ENCODE results near the gene NECTIN1. TPM values are rescaled to one million over a fixed set of nuclear protein-coding genes. Genes with fewer than 3 reads are reported as not detected.

NECTIN1 gene
- total RNA-seq, 1 experiment from 2014 or later, result 23.8 TPM

DNA sequence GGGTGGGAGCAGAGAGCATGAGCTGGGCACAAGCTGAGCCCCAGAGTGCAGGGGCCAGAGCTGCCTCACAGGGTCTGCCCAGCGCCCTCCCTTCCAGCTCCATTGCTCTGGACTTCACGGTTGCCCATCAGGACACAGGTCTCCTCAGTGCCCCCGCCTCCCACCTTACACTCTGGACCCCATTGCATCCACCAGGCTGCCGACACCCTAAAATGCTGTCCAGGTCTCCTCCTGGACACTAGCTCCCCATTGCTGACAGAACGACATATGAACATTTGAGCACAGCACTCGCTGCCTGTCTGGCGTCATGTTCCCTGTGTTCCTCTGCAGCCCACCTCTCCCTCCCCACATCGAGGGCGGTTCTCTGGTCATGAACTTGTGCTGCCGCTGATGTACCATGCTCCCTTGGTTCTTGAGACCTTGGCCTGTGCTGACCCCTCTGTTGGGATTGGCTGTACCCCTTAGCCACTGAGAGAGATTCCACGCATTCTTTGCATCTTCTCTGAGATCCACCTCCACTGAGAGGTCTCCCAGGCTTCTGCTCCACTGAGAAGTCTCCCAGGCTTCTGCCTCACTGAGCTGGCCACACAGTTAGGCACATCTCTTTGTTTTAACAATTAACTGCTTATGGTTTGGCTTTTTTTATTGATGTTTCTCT, 34.2 kb upstream of the NECTIN1 start:
- ATAC-seq (no peak), DNase-seq (ENCODE audit: low read depth, low spot score) (no peak)
- Histone ChIP-seq H3K79me2 (ENCODE audit: insufficient read depth, low read length) (no peaks in the 10 kb centered on the region), H3K4me1 (ENCODE audit: control insufficient read depth in 1 of 2, insufficient read depth in 2 of 2, low read length in 2 of 2) (peaks cover 13 to 26% of the 10 kb centered on the region in 2 experiments), H3K9me3 (ENCODE audit: control insufficient read depth in 1 of 2, insufficient read depth in 1 of 2, low read depth in 1 of 2, low read length in 2 of 2) (no peaks in the 10 kb centered on the region), H2AFZ (ENCODE audit: low read depth, low read length, poor library complexity, severe bottlenecking) (no peak overlapping the region), H4K20me1 (ENCODE audit: insufficient read depth) (no peaks in the 10 kb centered on the region), H3K9me2 (ENCODE audit: insufficient read depth) (no peaks in the 10 kb centered on the region), H3K27me3 (ENCODE audit: insufficient read depth, low read length) (0 out of 2 replicates have a peak, but pooled peaks cover 3% of the 10 kb centered on the region), H3K36me3 (ENCODE audit: control insufficient read depth in 1 of 2, insufficient read depth in 2 of 2, low read length in 2 of 2) (no peaks in the 10 kb centered on the region), H3K4me2 (ENCODE audit: low read length) (no peak overlapping the region), H3K9ac (ENCODE audit: low read length) (no peak overlapping the region), H3K27ac (ENCODE audit: low read depth, low read length) (no peak overlapping the region), H3K4me3 (replicated peaks in 1 of 2; ENCODE audit: low read depth in 1 of 2, low read length in 2 of 2) (no peak overlapping the region)
- ChIA-PET POLR2A (no interaction called here), RAD21 (ENCODE audit: low non-redundant PET in 1 of 2, low total read pairs in 2 of 2, uncharacterized antibody in 2 of 2, unreplicated experiment in 2 of 2) (no interaction called here), CTCF (interaction anchor here (0.7 kb wide), 1 partner anchor 34 kb away, joined by 3 read pairs; no protein-coding TSS in a partner anchor)
- TF ChIP-seq, protein P1, sequence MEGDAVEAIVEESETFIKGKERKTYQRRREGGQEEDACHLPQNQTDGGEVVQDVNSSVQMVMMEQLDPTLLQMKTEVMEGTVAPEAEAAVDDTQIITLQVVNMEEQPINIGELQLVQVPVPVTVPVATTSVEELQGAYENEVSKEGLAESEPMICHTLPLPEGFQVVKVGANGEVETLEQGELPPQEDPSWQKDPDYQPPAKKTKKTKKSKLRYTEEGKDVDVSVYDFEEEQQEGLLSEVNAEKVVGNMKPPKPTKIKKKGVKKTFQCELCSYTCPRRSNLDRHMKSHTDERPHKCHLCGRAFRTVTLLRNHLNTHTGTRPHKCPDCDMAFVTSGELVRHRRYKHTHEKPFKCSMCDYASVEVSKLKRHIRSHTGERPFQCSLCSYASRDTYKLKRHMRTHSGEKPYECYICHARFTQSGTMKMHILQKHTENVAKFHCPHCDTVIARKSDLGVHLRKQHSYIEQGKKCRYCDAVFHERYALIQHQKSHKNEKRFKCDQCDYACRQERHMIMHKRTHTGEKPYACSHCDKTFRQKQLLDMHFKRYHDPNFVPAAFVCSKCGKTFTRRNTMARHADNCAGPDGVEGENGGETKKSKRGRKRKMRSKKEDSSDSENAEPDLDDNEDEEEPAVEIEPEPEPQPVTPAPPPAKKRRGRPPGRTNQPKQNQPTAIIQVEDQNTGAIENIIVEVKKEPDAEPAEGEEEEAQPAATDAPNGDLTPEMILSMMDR (IDR thresholded peaks at IDR 0.05 in 2 of 3, conservative IDR thresholded peaks at IDR 0.05 in 1 of 3; ENCODE audit: borderline replicate concordance in 1 of 3, insufficient read depth in 1 of 3, low read depth in 2 of 3, low read length in 2 of 3), result no peak
- TF ChIP-seq EZH2phosphoT487 (IDR thresholded peaks at IDR 0.05; ENCODE audit: borderline replicate concordance), result no peak
- no peak for TF ChIP-seq RAD21 (IDR thresholded peaks at IDR 0.05; ENCODE audit: low read depth)
- TF ChIP-seq, protein P2, sequence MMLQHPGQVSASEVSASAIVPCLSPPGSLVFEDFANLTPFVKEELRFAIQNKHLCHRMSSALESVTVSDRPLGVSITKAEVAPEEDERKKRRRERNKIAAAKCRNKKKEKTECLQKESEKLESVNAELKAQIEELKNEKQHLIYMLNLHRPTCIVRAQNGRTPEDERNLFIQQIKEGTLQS (IDR thresholded peaks at IDR 0.05), result no peak
- TF ChIP-seq, protein P3, sequence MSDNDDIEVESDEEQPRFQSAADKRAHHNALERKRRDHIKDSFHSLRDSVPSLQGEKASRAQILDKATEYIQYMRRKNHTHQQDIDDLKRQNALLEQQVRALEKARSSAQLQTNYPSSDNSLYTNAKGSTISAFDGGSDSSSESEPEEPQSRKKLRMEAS (IDR thresholded peaks at IDR 0.05), result no peak
- TF ChIP-seq EZH2 (IDR thresholded peaks at IDR 0.05), result no peak
- TF ChIP-seq ELF1 (IDR thresholded peaks at IDR 0.05; ENCODE audit: borderline replicate concordance, low read depth), result no peak
- no peak for TF ChIP-seq JUND (IDR thresholded peaks at IDR 0.05)
- TF ChIP-seq FOSL1 (IDR thresholded peaks at IDR 0.05; ENCODE audit: low read depth), result no peak
- TF ChIP-seq TCF7L2 (IDR thresholded peaks at IDR 0.05; ENCODE audit: borderline replicate concordance, extremely low read depth, insufficient read depth, insufficient read length), result no peak
- TF ChIP-seq POLR2AphosphoS5 (IDR thresholded peaks at IDR 0.05; ENCODE audit: low read depth, low read length), result no peak
- TF ChIP-seq, protein P4, sequence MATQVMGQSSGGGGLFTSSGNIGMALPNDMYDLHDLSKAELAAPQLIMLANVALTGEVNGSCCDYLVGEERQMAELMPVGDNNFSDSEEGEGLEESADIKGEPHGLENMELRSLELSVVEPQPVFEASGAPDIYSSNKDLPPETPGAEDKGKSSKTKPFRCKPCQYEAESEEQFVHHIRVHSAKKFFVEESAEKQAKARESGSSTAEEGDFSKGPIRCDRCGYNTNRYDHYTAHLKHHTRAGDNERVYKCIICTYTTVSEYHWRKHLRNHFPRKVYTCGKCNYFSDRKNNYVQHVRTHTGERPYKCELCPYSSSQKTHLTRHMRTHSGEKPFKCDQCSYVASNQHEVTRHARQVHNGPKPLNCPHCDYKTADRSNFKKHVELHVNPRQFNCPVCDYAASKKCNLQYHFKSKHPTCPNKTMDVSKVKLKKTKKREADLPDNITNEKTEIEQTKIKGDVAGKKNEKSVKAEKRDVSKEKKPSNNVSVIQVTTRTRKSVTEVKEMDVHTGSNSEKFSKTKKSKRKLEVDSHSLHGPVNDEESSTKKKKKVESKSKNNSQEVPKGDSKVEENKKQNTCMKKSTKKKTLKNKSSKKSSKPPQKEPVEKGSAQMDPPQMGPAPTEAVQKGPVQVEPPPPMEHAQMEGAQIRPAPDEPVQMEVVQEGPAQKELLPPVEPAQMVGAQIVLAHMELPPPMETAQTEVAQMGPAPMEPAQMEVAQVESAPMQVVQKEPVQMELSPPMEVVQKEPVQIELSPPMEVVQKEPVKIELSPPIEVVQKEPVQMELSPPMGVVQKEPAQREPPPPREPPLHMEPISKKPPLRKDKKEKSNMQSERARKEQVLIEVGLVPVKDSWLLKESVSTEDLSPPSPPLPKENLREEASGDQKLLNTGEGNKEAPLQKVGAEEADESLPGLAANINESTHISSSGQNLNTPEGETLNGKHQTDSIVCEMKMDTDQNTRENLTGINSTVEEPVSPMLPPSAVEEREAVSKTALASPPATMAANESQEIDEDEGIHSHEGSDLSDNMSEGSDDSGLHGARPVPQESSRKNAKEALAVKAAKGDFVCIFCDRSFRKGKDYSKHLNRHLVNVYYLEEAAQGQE (IDR thresholded peaks at IDR 0.05; ENCODE audit: low read depth), result no peak
- no peak for TF ChIP-seq SRF (IDR thresholded peaks at IDR 0.05; ENCODE audit: low read depth)
- no peak for TF ChIP-seq ZNF274 (IDR thresholded peaks at IDR 0.05; ENCODE audit: low read depth, low read length)
- no peak for TF ChIP-seq POLR2A (IDR thresholded peaks at IDR 0.05; ENCODE audit: borderline replicate concordance, extremely low read depth, insufficient read depth, insufficient read length)
- TF ChIP-seq CEBPB (IDR thresholded peaks at IDR 0.05; ENCODE audit: low read depth), result no peak
- TF ChIP-seq CBX3 (IDR thresholded peaks at IDR 0.05; ENCODE audit: low read depth), result no peak
- TF ChIP-seq YY1 (IDR thresholded peaks at IDR 0.05; ENCODE audit: extremely low read depth, insufficient replicate concordance, low read depth, low read length), result no peak
- BruUV-seq (replicated peaks), result no TSS peak
- intact Hi-C loops (cut with micrococcal nuclease), result no loop called here

All from HCT116 (cell line).